Adrenal gland (tissue), 12 donors: ENCODE results near the gene B3GNT4. TPM values are rescaled to one million over a fixed set of nuclear protein-coding genes. Genes with fewer than 3 reads are reported as not detected.

Experiments used
- DNase-seq, 7 donors: peaks; one replicate each; pipeline ENCODE4 v3.0.0-alpha.2; 2019 to 2020
- H3K27ac ChIP-seq, 5 donors: fragments of 200-600 bp; sonication (generic) in 4 of 5; 1 replicate in 3 of 5; 2 replicates in 2 of 5; pipeline versions ENCODE4 v1.5.1 to v1.8.0; 2016 to 2020; ENCODE audit warnings: mild to moderate bottlenecking in 1 of 5
- H3K27me3 ChIP-seq: fragments of 200-600 bp; 2 replicates; pipeline ENCODE4 v1.8.0; 2021
- H3K36me3 ChIP-seq, 2 donors: fragments of 200-600 bp; replicated peaks in 1 of 2; 1 replicate in 1 of 2; 2 replicates in 1 of 2; pipeline versions ENCODE4 v1.5.1 to v1.8.0; 2018 to 2022
- H3K4me1 ChIP-seq, 2 donors: fragments of 200-600 bp; replicated peaks in 1 of 2; 1 replicate in 1 of 2; 2 replicates in 1 of 2; pipeline versions ENCODE4 v1.5.1 to v1.8.0; 2018 to 2021
- H3K4me3 ChIP-seq, 4 donors: fragments of 200-600 bp; sonication (generic) in 3 of 4; one replicate each; pipeline ENCODE4 v1.5.1; 2016 to 2018
- H3K9me3 ChIP-seq, 3 donors: fragments of 200-600 bp; sonication (generic) in 1 of 3; replicated peaks in 1 of 3; 1 replicate in 2 of 3; 2 replicates in 1 of 3; pipeline versions ENCODE4 v1.5.1 to v1.8.0; 2016 to 2021
- POLR2A ChIP-seq, 2 donors: fragments of 450-650 bp; IDR thresholded peaks; one replicate each; pipeline ENCODE4 v1.6.1; 2017; ENCODE audit warnings: antibody characterized with exemption in 2 of 2, mild to moderate bottlenecking in 2 of 2, moderate library complexity in 1 of 2
- WGBS, 4 donors: extraction: QIAGEN DNeasy Blood & Tissue Kit in 2 of 4; methylation state at CpG; one replicate each; pipeline versions ENCODE4 v1.1.5 to v1.1.7; 2013 to 2017; 5-methylcytosine and 5-hydroxymethylcytosine counted together
- intact Hi-C, 2 donors: fragments of 100-400 bp; cut with DNase I; formaldehyde crosslinking; loops; one replicate each; pipeline versions ENCODE4 v1.14.1 to v1.15.0; 2022 to 2023
- polyA plus RNA-seq, 3 donors: library from polyadenylated mRNA; stranded (reverse); fragments of 200-250 nt in 2 of 3; fragments of 350-450 nt in 1 of 3; fragmentation: Illumina TruSeq in 1 of 3; extraction: RNeasy Lipid Tissue Mini Kit (QIAGEN cat#74804) in 1 of 3; gene quantifications; one replicate each; pipeline ENCODE4 v1.2.3, GENCODE V29; 2013 to 2014
- total RNA-seq, 9 donors: library from RNA; depleted of rRNA in 4 of 9; stranded (reverse); fragments of >200 nt in 4 of 9; fragments of 120-200 nt in 1 of 9; fragmentation: NEBNext Ultra II Directional in 1 of 9; extraction: Animal tissue kit (Norgen Biotek cat#: 25700) in 1 of 9; gene quantifications; one replicate each; pipeline versions ENCODE4 v1.1.0 to v1.2.4, GENCODE V29; 2013 to 2023
- TF ChIP-seq, protein P1 (sequence below), 6 experiments: fragments of 450-650 bp in 4 of 6; fragments of 200-600 bp in 2 of 6; sonication (generic) in 1 of 6; IDR thresholded peaks; 1 replicate in 5 of 6; 2 replicates in 1 of 6; pipeline versions ENCODE4 v1.5.1 to v1.8.0; 2016 to 2021; ENCODE audit warnings: antibody characterized with exemption in 6 of 6, mild to moderate bottlenecking in 2 of 6, moderate library complexity in 1 of 6
- donor health status: healthy with polysubstance abuse.
- donor health status: Bipolar disorder and iron deficiency.
- donor health status: DM: yes; HTN: yes; CAD: no.
- donor health status: DM: no; HTN: no; CAD: no.
- donor health status: DM: no; HTN: no; CAD: no.
- donor health status: DM: yes; HTN: yes; CAD: no.

Gene B3GNT4
- total and polyA plus RNA-seq, 12 donors, result 0.17 to 4.0 (median 1.0) TPM; not detected in 5

- Histone ChIP-seq H3K4me3 (no peak overlapping the region), H3K27ac (no peak overlapping the region), H3K9me3 (no peaks in the 10 kb centered on the region), H3K27me3 (no peaks in the 10 kb centered on the region), H3K36me3 (no peaks in the 10 kb centered on the region), H3K4me1 (no peaks in the 10 kb centered on the region)
- TF ChIP-seq POLR2A (IDR thresholded peaks at IDR 0.05), result no peak
- TF ChIP-seq, protein P1, sequence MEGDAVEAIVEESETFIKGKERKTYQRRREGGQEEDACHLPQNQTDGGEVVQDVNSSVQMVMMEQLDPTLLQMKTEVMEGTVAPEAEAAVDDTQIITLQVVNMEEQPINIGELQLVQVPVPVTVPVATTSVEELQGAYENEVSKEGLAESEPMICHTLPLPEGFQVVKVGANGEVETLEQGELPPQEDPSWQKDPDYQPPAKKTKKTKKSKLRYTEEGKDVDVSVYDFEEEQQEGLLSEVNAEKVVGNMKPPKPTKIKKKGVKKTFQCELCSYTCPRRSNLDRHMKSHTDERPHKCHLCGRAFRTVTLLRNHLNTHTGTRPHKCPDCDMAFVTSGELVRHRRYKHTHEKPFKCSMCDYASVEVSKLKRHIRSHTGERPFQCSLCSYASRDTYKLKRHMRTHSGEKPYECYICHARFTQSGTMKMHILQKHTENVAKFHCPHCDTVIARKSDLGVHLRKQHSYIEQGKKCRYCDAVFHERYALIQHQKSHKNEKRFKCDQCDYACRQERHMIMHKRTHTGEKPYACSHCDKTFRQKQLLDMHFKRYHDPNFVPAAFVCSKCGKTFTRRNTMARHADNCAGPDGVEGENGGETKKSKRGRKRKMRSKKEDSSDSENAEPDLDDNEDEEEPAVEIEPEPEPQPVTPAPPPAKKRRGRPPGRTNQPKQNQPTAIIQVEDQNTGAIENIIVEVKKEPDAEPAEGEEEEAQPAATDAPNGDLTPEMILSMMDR (IDR thresholded peaks at IDR 0.05), result no peak
- intact Hi-C loops, result loop anchor here in 1 of 2 donors (10.0 kb wide), 1 partner anchor 130 kb away; no protein-coding TSS in a partner anchor
- WGBS, 4 donors, result 68 to 86% (median 81%) methylated on average over 9 to 18 of the region's 18 CpGs
- DNase-seq, result no peak
These were observed 19.0 kb upstream of the B3GNT4 start for GRCh38 chr12:122184517-122184916.

- H3K9me3 ChIP-seq, result no peaks in the 10 kb centered on the region
- H3K36me3 ChIP-seq, result no peaks in the 10 kb centered on the region
- no peak for DNase-seq
- no peaks in the 10 kb centered on the region for H3K4me1 ChIP-seq
- no peak for TF ChIP-seq POLR2A (IDR thresholded peaks at IDR 0.05)
- TF ChIP-seq, protein P1 (IDR thresholded peaks at IDR 0.05), result no peak
- H3K4me3 ChIP-seq, result no peak overlapping the region
- 92 to 95% (median 94%) methylated on average over 5 to 7 of the region's 7 CpGs for WGBS, 4 donors
- no peaks in the 10 kb centered on the region for H3K27me3 ChIP-seq
- intact Hi-C loops, result loop anchor here in 1 of 2 donors (10.0 kb wide), 1 partner anchor 130 kb away; no protein-coding TSS in a partner anchor
- H3K27ac ChIP-seq, result no peak overlapping the region
These were observed 18.4 kb upstream of the B3GNT4 start for GRCh38 chr12:122185079-122185478.

DNA sequence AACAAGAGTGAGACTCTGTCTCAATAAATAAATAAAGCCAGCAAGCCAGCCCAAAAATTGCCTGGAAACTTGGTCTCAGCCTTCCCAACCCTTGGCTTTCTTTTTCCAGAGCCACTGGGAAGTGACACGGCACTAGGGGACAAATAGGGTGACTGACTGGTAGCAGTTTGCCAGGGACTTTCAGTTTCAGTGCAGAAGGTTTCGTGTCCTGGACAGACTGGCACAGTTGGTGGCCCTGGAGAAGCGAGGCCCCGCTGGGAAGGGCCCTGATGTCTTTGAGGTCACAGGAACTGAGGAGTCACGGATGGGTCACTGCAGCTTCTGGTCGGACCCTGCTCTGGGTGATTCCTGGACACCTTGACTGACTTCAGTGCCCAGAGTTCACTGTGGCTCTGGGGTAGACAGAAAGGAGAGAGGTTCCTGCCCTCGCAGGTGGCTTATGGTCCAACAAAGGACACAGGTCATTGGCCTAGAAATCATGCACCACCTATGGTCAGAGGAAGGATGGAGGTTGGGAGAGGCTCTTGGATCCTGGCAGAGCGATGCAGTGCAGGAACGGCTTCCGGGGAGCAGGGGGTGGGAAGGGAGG is 17.9 kb upstream of the B3GNT4 start:
- H3K27ac ChIP-seq, result no peak overlapping the region
- TF ChIP-seq POLR2A (IDR thresholded peaks at IDR 0.05), result no peak
- TF ChIP-seq, protein P1 (IDR thresholded peaks at IDR 0.05), result no peak
- H3K36me3 ChIP-seq, result no peaks in the 10 kb centered on the region
- no peaks in the 10 kb centered on the region for H3K9me3 ChIP-seq
- intact Hi-C loops, result loop anchor here in 1 of 2 donors (10.0 kb wide), 1 partner anchor 131 kb away; no protein-coding TSS in a partner anchor
- H3K27me3 ChIP-seq, result no peaks in the 10 kb centered on the region
- H3K4me1 ChIP-seq, result no peaks in the 10 kb centered on the region
- WGBS, 4 donors, result 88 to 95% (median 90%) methylated on average over 6 to 10 of the region's 10 CpGs
- no peak for DNase-seq
- H3K4me3 ChIP-seq, result no peak overlapping the region

GRCh38 chr12:122187466-122187865 is 16.0 kb upstream of the B3GNT4 start:
- Histone ChIP-seq H3K36me3 (no peaks in the 10 kb centered on the region), H3K27me3 (no peaks in the 10 kb centered on the region), H3K4me3 (no peak overlapping the region), H3K27ac (no peak overlapping the region), H3K9me3 (no peaks in the 10 kb centered on the region), H3K4me1 (no peaks in the 10 kb centered on the region)
- no peak for DNase-seq
- 82 to 88% (median 84%) methylated on average over 8 to 12 of the region's 12 CpGs for WGBS, 4 donors
- intact Hi-C loops, result loop anchor here in 1 of 2 donors (10.0 kb wide), 1 partner anchor 133 kb away; no protein-coding TSS in a partner anchor
- TF ChIP-seq, protein P1 (IDR thresholded peaks at IDR 0.05), result no peak
- TF ChIP-seq POLR2A (IDR thresholded peaks at IDR 0.05), result no peak
